HL-60 (cell line): ENCODE measurements around the gene SIAE.

ENCODE experiments used
- DNase-seq, 2 experiments: peaks; one replicate each; pipeline ENCODE4 v3.0.0-alpha.2; 2010 to 2020; ENCODE audit warnings: low read depth in 1 of 2, low spot score in 1 of 2
- H3K27ac ChIP-seq: fragments of 250-450 bp; sonication (Bioruptor Pico); replicated peaks from 2 replicates; pipeline ENCODE4 v1.5.1; 2020; ENCODE audit warnings: mild to moderate bottlenecking, moderate library complexity
- H3K27me3 ChIP-seq: fragments of 250-450 bp; sonication (Bioruptor Pico); 2 replicates; pipeline ENCODE4 v1.5.1; 2021; ENCODE audit warnings: mild to moderate bottlenecking, moderate library complexity; ENCODE audit not compliant: insufficient read depth, poor library complexity, severe bottlenecking
- H3K4me3 ChIP-seq: replicated peaks from 2 replicates; pipeline ENCODE4 v1.5.1; 2011; ENCODE audit warnings: mild to moderate bottlenecking, control low read depth, low read length; ENCODE audit not compliant: insufficient read depth
- GABPA ChIP-seq: IDR thresholded peaks from 2 replicates; pipeline ENCODE4 v1.6.1; 2012; ENCODE audit warnings: low read depth
- POLR2AphosphoS5 ChIP-seq: IDR thresholded peaks from 2 replicates; pipeline ENCODE4 v1.6.1; 2012; ENCODE audit warnings: low read depth
- SPI1 ChIP-seq: IDR thresholded peaks from 2 replicates; pipeline ENCODE4 v1.6.1; 2012; ENCODE audit warnings: low read depth, mild to moderate bottlenecking, borderline replicate concordance
- TF ChIP-seq, protein P1 (sequence below): IDR thresholded peaks from one replicate; pipeline ENCODE4 v1.5.1; 2011; ENCODE audit warnings: low read length, control low read depth, inconsistent platforms; ENCODE audit not compliant: insufficient read depth
- TF ChIP-seq, protein P2 (sequence below): IDR thresholded peaks from 2 replicates; pipeline ENCODE4 v1.6.1; 2012; ENCODE audit warnings: low read depth; ENCODE audit not compliant: insufficient replicate concordance

The SIAE gene

DNA sequence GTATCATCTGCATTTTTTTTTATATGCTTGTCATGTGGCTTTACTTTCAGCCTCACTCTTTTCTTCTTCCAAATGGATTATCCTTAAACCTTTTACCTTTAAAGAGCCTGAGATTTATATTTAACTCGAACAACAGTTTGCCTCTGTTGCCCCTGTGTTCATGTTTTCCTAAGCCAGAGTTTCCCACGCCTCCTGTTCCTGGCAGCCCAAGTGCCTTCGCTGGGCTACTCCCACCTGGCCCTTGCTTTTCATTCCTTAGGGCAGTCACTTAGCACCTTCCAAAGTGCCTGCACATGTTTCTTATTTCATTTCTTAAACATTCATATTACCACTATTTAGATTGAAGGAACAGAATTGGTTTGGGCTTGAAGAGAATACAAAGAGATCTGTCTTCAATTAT lies 37.6 kb downstream of the SIAE start:
- Histone ChIP-seq H3K27ac (no peak overlapping the region), H3K27me3 (no peaks in the 10 kb centered on the region), H3K4me3 (no peak overlapping the region)
- TF ChIP-seq, protein P1, sequence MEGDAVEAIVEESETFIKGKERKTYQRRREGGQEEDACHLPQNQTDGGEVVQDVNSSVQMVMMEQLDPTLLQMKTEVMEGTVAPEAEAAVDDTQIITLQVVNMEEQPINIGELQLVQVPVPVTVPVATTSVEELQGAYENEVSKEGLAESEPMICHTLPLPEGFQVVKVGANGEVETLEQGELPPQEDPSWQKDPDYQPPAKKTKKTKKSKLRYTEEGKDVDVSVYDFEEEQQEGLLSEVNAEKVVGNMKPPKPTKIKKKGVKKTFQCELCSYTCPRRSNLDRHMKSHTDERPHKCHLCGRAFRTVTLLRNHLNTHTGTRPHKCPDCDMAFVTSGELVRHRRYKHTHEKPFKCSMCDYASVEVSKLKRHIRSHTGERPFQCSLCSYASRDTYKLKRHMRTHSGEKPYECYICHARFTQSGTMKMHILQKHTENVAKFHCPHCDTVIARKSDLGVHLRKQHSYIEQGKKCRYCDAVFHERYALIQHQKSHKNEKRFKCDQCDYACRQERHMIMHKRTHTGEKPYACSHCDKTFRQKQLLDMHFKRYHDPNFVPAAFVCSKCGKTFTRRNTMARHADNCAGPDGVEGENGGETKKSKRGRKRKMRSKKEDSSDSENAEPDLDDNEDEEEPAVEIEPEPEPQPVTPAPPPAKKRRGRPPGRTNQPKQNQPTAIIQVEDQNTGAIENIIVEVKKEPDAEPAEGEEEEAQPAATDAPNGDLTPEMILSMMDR = no peak
- TF ChIP-seq, protein P2, sequence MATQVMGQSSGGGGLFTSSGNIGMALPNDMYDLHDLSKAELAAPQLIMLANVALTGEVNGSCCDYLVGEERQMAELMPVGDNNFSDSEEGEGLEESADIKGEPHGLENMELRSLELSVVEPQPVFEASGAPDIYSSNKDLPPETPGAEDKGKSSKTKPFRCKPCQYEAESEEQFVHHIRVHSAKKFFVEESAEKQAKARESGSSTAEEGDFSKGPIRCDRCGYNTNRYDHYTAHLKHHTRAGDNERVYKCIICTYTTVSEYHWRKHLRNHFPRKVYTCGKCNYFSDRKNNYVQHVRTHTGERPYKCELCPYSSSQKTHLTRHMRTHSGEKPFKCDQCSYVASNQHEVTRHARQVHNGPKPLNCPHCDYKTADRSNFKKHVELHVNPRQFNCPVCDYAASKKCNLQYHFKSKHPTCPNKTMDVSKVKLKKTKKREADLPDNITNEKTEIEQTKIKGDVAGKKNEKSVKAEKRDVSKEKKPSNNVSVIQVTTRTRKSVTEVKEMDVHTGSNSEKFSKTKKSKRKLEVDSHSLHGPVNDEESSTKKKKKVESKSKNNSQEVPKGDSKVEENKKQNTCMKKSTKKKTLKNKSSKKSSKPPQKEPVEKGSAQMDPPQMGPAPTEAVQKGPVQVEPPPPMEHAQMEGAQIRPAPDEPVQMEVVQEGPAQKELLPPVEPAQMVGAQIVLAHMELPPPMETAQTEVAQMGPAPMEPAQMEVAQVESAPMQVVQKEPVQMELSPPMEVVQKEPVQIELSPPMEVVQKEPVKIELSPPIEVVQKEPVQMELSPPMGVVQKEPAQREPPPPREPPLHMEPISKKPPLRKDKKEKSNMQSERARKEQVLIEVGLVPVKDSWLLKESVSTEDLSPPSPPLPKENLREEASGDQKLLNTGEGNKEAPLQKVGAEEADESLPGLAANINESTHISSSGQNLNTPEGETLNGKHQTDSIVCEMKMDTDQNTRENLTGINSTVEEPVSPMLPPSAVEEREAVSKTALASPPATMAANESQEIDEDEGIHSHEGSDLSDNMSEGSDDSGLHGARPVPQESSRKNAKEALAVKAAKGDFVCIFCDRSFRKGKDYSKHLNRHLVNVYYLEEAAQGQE = no peak
- no peak for DNase-seq

DNA sequence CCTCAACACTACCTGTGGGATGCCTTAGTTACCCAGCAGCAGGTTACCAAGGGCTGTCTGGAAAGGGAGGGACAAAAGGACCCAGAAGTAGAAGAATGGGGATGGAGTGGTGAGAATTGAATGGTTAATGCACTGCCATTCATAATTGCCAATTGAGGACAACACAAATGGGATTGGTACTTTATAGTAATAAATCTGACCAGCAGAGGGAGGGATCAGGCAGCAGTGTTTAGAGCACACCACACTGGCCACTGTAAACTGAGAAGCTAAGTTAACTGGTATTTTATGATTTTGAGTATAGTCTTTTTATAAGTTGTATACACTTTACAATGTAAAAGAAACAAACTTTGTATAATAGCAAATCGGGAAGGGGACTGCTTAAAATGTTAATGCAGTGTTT lies 40.2 kb downstream of the SIAE start:
- DNase-seq = no peak
- TF ChIP-seq, protein P1 = no peak
- TF ChIP-seq GABPA (no peak), POLR2AphosphoS5 (no peak), SPI1 (no peak)
- no peak overlapping the region for H3K27ac ChIP-seq
- H3K27me3 ChIP-seq = no peaks in the 10 kb centered on the region
- no peak overlapping the region for H3K4me3 ChIP-seq

DNA sequence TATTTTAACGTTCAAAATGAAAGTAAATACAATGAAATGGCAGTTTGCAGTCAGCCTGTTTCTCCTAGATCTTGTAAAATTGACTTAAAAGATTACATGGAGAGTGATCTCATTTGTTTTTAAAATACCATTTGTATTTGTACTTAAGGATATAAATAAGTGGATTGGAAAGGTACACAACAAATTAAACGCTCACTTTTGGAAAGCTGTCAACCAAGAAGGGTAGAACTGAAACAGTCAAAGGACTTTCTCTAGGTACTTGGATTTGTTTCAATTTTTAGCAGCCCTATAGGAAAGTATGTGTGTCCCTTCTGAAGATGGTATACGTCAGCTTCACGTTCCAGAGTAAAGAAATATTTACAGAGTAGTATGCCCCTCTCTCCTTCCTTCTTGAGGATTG lies 43.6 kb downstream of the SIAE start:
- DNase-seq = no peak
- no peak overlapping the region for H3K4me3 ChIP-seq
- no peak overlapping the region for H3K27ac ChIP-seq
- no peaks in the 10 kb centered on the region for H3K27me3 ChIP-seq
- TF ChIP-seq, protein P2 = no peak
- TF ChIP-seq SPI1 = no peak
- TF ChIP-seq GABPA = no peak
- TF ChIP-seq POLR2AphosphoS5 = no peak
- TF ChIP-seq, protein P1 = no peak

DNA sequence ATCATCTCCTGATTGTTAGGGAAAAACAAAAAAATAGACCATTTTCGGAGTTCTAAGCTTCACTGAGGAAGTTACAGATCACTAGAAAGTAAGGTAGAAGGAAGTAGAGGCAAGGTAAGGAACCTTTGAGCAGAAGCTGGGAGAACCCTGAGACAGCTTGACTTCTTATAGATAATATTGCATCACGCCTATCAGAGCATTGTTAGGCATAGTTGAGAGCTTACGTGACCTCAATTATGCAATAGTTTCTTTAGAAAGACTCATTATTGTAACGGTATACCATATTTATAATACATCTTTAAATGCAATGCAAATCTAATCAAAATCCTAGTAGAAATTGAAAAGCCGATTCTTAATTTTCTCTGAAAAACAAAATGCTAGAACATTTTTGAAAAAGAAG lies 46.0 kb downstream of the SIAE start:
- H3K27ac ChIP-seq = no peak overlapping the region
- TF ChIP-seq, protein P1 = no peak
- TF ChIP-seq, protein P2 = no peak
- TF ChIP-seq SPI1 (no peak), POLR2AphosphoS5 (no peak), GABPA (no peak)
- DNase-seq = peak; percentile 39 to 83
- H3K27me3 ChIP-seq = no peaks in the 10 kb centered on the region
- H3K4me3 ChIP-seq = no peak overlapping the region
